Psoas muscle (tissue), 8 donors: ENCODE results near the gene PTPRR. TPM values are rescaled to one million over a fixed set of nuclear protein-coding genes. Genes with fewer than 3 reads are reported as not detected.

Source experiments
- ATAC-seq, 4 donors: fragments of 200-7000 bp; cut with Tn5 transposase; one replicate each; pipeline ENCODE4 v1.9.1; 2020; ENCODE audit warnings: moderate library complexity in 3 of 4, mild to moderate bottlenecking in 2 of 4
- DNase-seq, 2 donors: peaks; one replicate each; pipeline ENCODE4 v3.0.0-alpha.2; 2020
- H3K27ac ChIP-seq: fragments of 200-600 bp; one replicate; pipeline ENCODE4 v1.8.0; 2022
- H3K27me3 ChIP-seq, 3 donors: fragments of 200-600 bp in 1 of 3; one replicate each; pipeline versions ENCODE4 v1.6.1 to v1.8.0; 2013 to 2022; ENCODE audit warnings: low read length in 2 of 3, mild to moderate bottlenecking in 2 of 3, moderate library complexity in 1 of 3; ENCODE audit not compliant: insufficient read depth in 3 of 3
- H3K36me3 ChIP-seq, 2 donors: fragments of 200-600 bp in 1 of 2; one replicate each; pipeline versions ENCODE4 v1.6.1 to v1.8.0; 2013 to 2022; ENCODE audit warnings: low read depth in 1 of 2, mild to moderate bottlenecking in 1 of 2, moderate library complexity in 1 of 2; ENCODE audit not compliant: insufficient read depth in 1 of 2
- H3K4me1 ChIP-seq: fragments of 200-600 bp; one replicate; pipeline ENCODE4 v1.8.0; 2022
- H3K4me3 ChIP-seq: fragments of 200-600 bp; one replicate; pipeline ENCODE4 v1.8.0; 2022; ENCODE audit warnings: mild to moderate bottlenecking
- H3K9me3 ChIP-seq: fragments of 200-600 bp; one replicate; pipeline ENCODE4 v1.8.0; 2022
- CTCF ChIP-seq: fragments of 200-600 bp; IDR thresholded peaks from one replicate; pipeline ENCODE4 v1.8.0; 2022; ENCODE audit warnings: antibody characterized with exemption
- WGBS, 3 donors: extraction: QIAGEN DNeasy Blood & Tissue Kit; methylation state at CpG; one replicate each; pipeline versions ENCODE4 v1.1.6 to v1.1.7; 2013; 5-methylcytosine and 5-hydroxymethylcytosine counted together
- intact Hi-C, 2 donors: fragments of 100-400 bp; cut with DNase I; formaldehyde crosslinking; loops; one replicate each; pipeline versions ENCODE4 v1.11.0 to v1.14.2; 2022
- polyA plus RNA-seq, 3 donors: library from polyadenylated mRNA; stranded (reverse); fragments of 200-250 nt; gene quantifications; one replicate each; pipeline ENCODE4 v1.2.3, GENCODE V29; 2013
- total RNA-seq, 4 donors: library from RNA; stranded (reverse); fragmentation: NEBNext Ultra II Directional in 2 of 4; extraction: Animal tissue kit (Norgen Biotek cat#: 25700) in 2 of 4; gene quantifications; one replicate each; pipeline versions ENCODE4 v1.2.1 to v1.2.4, GENCODE V29; 2021 to 2023
- donor health status: healthy with polysubstance abuse.
- donor health status: DM: no; HTN: no; CAD: no; lungs with moderate emphysema.
- donor health status: Bipolar disorder and iron deficiency.
- donor health status: healthy.
- donor health status: DM: yes; HTN: yes; CAD: no.
- donor health status: DM: no; HTN: no; CAD: no.
- donor health status: DM: no; HTN: no; CAD: no.
- donor health status: DM: yes; HTN: yes; CAD: no.

The PTPRR gene
- total and polyA plus RNA-seq, 7 donors = 0.08 to 0.35 (median 0.24) TPM

GRCh38 chr12:70748809-70749208 is 171.7 kb downstream of the PTPRR start:
- WGBS, 3 donors = 93 to 100% (median 93%) methylated on average over 1 of the region's 1 CpG
- TF ChIP-seq CTCF = no peak
- intact Hi-C loops = no loop called here

GRCh38 chr12:70747445-70748260 is 172.9 kb downstream of the PTPRR start:
- no peak overlapping the region for H3K27ac ChIP-seq
- H3K4me1 ChIP-seq = no peaks in the 10 kb centered on the region
- H3K9me3 ChIP-seq = no peaks in the 10 kb centered on the region
- no peak overlapping the region for H3K4me3 ChIP-seq
- WGBS, 3 donors = 71 to 74% (median 72%) methylated on average over 6 of the region's 6 CpGs
- H3K27me3 ChIP-seq = peaks cover 0 to 7% (median 3%) of the 10 kb centered on the region in 3 donors
- ATAC-seq = no peak
- H3K36me3 ChIP-seq = no peaks in the 10 kb centered on the region
- no peak for TF ChIP-seq CTCF
- no peak for DNase-seq
- intact Hi-C loops = no loop called here

More at GRCh38 chr12:70748809-70749208, 171.7 kb downstream of the PTPRR start:
- no peak for DNase-seq
- no peaks in the 10 kb centered on the region for H3K4me1 ChIP-seq
- H3K36me3 ChIP-seq = no peaks in the 10 kb centered on the region
- no peak overlapping the region for H3K4me3 ChIP-seq
- no peak for ATAC-seq
- H3K9me3 ChIP-seq = no peaks in the 10 kb centered on the region
- no peak overlapping the region for H3K27ac ChIP-seq
- H3K27me3 ChIP-seq = peaks cover 0 to 3% (median 0%) of the 10 kb centered on the region in 3 donors

DNA sequence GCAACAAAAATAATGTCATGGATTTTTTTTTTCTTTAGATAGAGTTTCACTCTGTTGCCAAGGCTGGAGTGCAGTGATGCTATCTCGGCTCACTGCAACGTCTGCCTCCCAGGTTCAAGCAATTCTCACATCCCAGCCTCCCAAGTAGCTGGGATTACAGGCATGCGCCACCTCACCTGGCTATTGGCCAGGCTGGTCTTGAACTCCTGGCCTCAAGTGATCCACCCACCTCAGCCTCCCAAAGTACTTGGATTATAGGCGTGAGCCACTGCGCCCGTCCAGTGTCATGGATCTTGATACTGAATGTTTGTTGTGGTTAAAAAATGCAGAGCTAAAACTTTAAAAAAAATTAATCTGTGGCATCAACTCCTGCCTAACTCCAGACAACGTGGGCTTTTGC is 175.5 kb downstream of the PTPRR start:
- peaks cover 0 to 7% (median 4%) of the 10 kb centered on the region in 3 donors for H3K27me3 ChIP-seq
- DNase-seq = no peak
- no peaks in the 10 kb centered on the region for H3K4me1 ChIP-seq
- WGBS, 3 donors = 73 to 84% (median 82%) methylated on average over 7 of the region's 7 CpGs
- H3K27ac ChIP-seq = no peak overlapping the region
- TF ChIP-seq CTCF = no peak
- no peaks in the 10 kb centered on the region for H3K36me3 ChIP-seq
- ATAC-seq = no peak
- intact Hi-C loops = no loop called here
- no peak overlapping the region for H3K4me3 ChIP-seq
- no peaks in the 10 kb centered on the region for H3K9me3 ChIP-seq

- no peak overlapping the region for H3K4me3 ChIP-seq
- no peaks in the 10 kb centered on the region for H3K4me1 ChIP-seq
Measured at GRCh38 chr12:70744178-70744577, 176.4 kb downstream of the PTPRR start.

More at GRCh38 chr12:70744178-70744577, 176.4 kb downstream of the PTPRR start:
- intact Hi-C loops = no loop called here
- ATAC-seq (no peak), DNase-seq (no peak)
- Histone ChIP-seq H3K36me3 (no peaks in the 10 kb centered on the region), H3K27ac (no peak overlapping the region), H3K27me3 (peaks cover 0 to 7% (median 4%) of the 10 kb centered on the region in 3 donors), H3K9me3 (no peaks in the 10 kb centered on the region)
- 83 to 86% (median 85%) methylated on average over 2 of the region's 2 CpGs for WGBS, 3 donors
- no peak for TF ChIP-seq CTCF
